Measurements from ENCODE around the gene GCGR. TPM values are rescaled to one million over a fixed set of nuclear protein-coding genes. Genes with fewer than 3 reads are reported as not detected.
"Not testable (repeated sequence)": the region's sequence is repeated elsewhere in the genome, so short reads cannot be mapped to it uniquely, and the experiment has no call there.

The GCGR gene
- total and polyA plus RNA-seq, 2 experiments from 2014 or later, result 0.17 to 0.23 TPM

DNA sequence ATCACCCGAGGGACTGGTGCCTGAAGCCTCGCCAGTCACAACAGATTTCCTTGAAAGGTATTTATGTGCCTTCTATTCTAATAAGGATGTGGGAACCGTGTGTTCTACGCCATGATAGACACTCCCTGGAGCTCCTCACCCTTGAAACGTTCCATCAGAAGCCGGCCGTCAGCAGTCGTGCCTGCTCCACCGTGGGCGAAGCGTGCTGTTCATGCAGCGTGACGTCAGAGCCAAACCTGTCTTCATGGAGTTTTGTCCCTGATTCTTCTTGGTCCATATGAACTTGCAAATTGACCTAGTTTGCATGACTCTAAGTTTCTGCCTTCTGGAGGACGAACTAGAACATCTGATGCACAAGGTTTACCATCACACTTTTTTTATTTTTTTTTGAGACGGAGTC, 35.4 kb downstream of the GCGR start (continued):
- TF ChIP-seq, protein P1, sequence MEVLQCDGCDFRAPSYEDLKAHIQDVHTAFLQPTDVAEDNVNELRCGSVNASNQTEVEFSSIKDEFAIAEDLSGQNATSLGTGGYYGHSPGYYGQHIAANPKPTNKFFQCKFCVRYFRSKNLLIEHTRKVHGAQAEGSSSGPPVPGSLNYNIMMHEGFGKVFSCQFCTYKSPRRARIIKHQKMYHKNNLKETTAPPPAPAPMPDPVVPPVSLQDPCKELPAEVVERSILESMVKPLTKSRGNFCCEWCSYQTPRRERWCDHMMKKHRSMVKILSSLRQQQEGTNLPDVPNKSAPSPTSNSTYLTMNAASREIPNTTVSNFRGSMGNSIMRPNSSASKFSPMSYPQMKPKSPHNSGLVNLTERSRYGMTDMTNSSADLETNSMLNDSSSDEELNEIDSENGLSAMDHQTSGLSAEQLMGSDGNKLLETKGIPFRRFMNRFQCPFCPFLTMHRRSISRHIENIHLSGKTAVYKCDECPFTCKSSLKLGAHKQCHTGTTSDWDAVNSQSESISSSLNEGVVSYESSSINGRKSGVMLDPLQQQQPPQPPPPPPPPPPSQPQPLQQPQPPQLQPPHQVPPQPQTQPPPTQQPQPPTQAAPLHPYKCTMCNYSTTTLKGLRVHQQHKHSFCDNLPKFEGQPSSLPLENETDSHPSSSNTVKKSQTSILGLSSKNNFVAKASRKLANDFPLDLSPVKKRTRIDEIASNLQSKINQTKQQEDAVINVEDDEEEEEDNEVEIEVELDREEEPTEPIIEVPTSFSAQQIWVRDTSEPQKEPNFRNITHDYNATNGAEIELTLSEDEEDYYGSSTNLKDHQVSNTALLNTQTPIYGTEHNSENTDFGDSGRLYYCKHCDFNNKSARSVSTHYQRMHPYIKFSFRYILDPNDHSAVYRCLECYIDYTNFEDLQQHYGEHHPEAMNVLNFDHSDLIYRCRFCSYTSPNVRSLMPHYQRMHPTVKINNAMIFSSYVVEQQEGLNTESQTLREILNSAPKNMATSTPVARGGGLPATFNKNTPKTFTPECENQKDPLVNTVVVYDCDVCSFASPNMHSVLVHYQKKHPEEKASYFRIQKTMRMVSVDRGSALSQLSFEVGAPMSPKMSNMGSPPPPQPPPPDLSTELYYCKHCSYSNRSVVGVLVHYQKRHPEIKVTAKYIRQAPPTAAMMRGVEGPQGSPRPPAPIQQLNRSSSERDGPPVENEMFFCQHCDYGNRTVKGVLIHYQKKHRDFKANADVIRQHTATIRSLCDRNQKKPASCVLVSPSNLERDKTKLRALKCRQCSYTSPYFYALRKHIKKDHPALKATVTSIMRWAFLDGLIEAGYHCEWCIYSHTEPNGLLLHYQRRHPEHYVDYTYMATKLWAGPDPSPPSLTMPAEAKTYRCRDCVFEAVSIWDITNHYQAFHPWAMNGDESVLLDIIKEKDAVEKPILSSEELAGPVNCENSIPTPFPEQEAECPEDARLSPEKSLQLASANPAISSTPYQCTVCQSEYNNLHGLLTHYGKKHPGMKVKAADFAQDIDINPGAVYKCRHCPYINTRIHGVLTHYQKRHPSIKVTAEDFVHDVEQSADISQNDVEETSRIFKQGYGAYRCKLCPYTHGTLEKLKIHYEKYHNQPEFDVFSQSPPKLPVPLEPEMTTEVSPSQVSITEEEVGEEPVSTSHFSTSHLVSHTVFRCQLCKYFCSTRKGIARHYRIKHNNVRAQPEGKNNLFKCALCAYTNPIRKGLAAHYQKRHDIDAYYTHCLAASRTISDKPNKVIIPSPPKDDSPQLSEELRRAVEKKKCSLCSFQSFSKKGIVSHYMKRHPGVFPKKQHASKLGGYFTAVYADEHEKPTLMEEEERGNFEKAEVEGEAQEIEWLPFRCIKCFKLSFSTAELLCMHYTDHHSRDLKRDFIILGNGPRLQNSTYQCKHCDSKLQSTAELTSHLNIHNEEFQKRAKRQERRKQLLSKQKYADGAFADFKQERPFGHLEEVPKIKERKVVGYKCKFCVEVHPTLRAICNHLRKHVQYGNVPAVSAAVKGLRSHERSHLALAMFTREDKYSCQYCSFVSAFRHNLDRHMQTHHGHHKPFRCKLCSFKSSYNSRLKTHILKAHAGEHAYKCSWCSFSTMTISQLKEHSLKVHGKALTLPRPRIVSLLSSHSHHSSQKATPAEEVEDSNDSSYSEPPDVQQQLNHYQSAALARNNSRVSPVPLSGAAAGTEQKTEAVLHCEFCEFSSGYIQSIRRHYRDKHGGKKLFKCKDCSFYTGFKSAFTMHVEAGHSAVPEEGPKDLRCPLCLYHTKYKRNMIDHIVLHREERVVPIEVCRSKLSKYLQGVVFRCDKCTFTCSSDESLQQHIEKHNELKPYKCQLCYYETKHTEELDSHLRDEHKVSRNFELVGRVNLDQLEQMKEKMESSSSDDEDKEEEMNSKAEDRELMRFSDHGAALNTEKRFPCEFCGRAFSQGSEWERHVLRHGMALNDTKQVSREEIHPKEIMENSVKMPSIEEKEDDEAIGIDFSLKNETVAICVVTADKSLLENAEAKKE (CRISPR knock-in tag; IDR thresholded peaks at IDR 0.05), result no peak
- no peak for TF ChIP-seq STAT1 (IDR thresholded peaks at IDR 0.05; ENCODE audit: unreplicated experiment)
- no peak for TF ChIP-seq ZNF331 (CRISPR knock-in tag; IDR thresholded peaks at IDR 0.05; ENCODE audit: low read depth)
- TF ChIP-seq EZH2 (IDR thresholded peaks at IDR 0.05; ENCODE audit: low read depth, unreplicated experiment), result no peak
- TF ChIP-seq JUNB (IDR thresholded peaks at IDR 0.05; ENCODE audit: unreplicated experiment), result no peak
- TF ChIP-seq, protein P2, sequence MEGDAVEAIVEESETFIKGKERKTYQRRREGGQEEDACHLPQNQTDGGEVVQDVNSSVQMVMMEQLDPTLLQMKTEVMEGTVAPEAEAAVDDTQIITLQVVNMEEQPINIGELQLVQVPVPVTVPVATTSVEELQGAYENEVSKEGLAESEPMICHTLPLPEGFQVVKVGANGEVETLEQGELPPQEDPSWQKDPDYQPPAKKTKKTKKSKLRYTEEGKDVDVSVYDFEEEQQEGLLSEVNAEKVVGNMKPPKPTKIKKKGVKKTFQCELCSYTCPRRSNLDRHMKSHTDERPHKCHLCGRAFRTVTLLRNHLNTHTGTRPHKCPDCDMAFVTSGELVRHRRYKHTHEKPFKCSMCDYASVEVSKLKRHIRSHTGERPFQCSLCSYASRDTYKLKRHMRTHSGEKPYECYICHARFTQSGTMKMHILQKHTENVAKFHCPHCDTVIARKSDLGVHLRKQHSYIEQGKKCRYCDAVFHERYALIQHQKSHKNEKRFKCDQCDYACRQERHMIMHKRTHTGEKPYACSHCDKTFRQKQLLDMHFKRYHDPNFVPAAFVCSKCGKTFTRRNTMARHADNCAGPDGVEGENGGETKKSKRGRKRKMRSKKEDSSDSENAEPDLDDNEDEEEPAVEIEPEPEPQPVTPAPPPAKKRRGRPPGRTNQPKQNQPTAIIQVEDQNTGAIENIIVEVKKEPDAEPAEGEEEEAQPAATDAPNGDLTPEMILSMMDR (conservative IDR thresholded peaks at IDR 0.05; ENCODE audit: low read depth in 2 of 2), result no peak
- no peak for TF ChIP-seq ZNF114 (CRISPR knock-in tag; IDR thresholded peaks at IDR 0.05)
- TF ChIP-seq, protein P3, sequence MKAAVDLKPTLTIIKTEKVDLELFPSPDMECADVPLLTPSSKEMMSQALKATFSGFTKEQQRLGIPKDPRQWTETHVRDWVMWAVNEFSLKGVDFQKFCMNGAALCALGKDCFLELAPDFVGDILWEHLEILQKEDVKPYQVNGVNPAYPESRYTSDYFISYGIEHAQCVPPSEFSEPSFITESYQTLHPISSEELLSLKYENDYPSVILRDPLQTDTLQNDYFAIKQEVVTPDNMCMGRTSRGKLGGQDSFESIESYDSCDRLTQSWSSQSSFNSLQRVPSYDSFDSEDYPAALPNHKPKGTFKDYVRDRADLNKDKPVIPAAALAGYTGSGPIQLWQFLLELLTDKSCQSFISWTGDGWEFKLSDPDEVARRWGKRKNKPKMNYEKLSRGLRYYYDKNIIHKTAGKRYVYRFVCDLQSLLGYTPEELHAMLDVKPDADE (IDR thresholded peaks at IDR 0.05), result no peak
- no peak for TF ChIP-seq POLR2AphosphoS5 (IDR thresholded peaks at IDR 0.05; ENCODE audit: low read depth)

DNA sequence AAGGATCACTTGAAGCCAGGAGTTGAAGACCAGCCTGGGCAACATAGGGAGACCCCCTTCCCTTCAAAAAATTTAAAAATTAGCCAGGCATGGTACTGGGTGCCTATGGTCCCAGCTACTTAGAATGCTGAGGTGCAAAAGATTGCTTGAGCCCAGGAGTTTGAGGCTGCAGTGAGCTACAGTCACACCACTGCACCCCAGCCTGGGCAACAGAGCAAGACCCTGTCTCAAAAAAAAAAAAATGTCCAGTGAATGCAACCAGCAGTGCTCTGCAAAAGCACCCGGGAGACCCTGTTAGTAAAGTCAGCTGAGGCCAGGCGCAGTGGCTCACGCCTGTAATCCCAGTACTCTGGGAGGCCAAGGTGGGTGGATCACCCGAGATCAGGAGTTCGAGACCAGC, 36.1 kb downstream of the GCGR start:
- not testable (repeated sequence) for H3K27ac Mint-ChIP-seq; H3K4me1 Mint-ChIP-seq; H2AFZ ChIP-seq; DNase-seq (ENCODE audit: low spot score); H3K27me3 ChIP-seq (ENCODE audit: insufficient read depth); H4K20me1 ChIP-seq (replicated peaks; ENCODE audit: insufficient read depth); H3K4me2 ChIP-seq; H3F3A ChIP-seq (replicated peaks; ENCODE audit: low read depth); H3K4me3 ChIP-seq; H3K36me3 ChIP-seq (ENCODE audit: insufficient read depth); H3K9me3 Mint-ChIP-seq; H3K27me3 Mint-ChIP-seq (ENCODE audit: insufficient read depth, low read depth, poor library complexity); H3K9me2 ChIP-seq (ENCODE audit: insufficient read depth); H3K27ac ChIP-seq (ENCODE audit: low read depth); H3K79me2 ChIP-seq (replicated peaks; ENCODE audit: insufficient read depth); H3K4me1 ChIP-seq (ENCODE audit: insufficient read depth); H3K4me3 Mint-ChIP-seq; ATAC-seq
- peaks cover 17% of the 10 kb centered on the region for H3K36me3 Mint-ChIP-seq (ENCODE audit: low read depth)

Measured in GM23338 (cell line).